A673 (cell line): ENCODE results near the gene SKI. TPM values are rescaled to one million over a fixed set of nuclear protein-coding genes. Genes with fewer than 3 reads are reported as not detected.

Source experiments
- BruUV-seq: library from RNA; stranded (reverse); fragments of 400-500 nt; replicated peaks from 2 replicates; lab custom pipeline; 2021; lab: Mats Ljungman, UMichigan
- CTCF ChIA-PET: fragments of 300-600 bp; sonication (Branson Sonifier 250); formaldehyde crosslinking; loops from one replicate; lab custom pipeline; 2022; ENCODE audit warnings: antibody characterized with exemption; lab: Charles Lee
- POLR2A ChIA-PET: fragments of 300-600 bp; sonication (Branson Sonifier 250); formaldehyde crosslinking; loops from one replicate; lab custom pipeline; 2022; ENCODE audit warnings: antibody characterized with exemption; ENCODE audit not compliant: low non-redundant PET; lab: Charles Lee
- DNase-seq: peaks from one replicate; pipeline ENCODE4 v3.0.0-alpha.2; 2015; ENCODE audit warnings: low spot score
- H3K27ac ChIP-seq: fragments of 200-600 bp; sonication (generic); 2 replicates; pipeline ENCODE4 v1.5.1; 2016; ENCODE audit warnings: mixed run types, low read depth, mild to moderate bottlenecking, mixed read lengths, antibody characterized with exemption, low read length; ENCODE audit not compliant: poor library complexity, severe bottlenecking
- H3K27me3 ChIP-seq: fragments of 200-600 bp; sonication (generic); replicated peaks from 2 replicates; pipeline ENCODE4 v1.6.1; 2017; ENCODE audit warnings: mixed run types, low read depth, mild to moderate bottlenecking, mixed read lengths, antibody characterized with exemption, low read length; ENCODE audit not compliant: insufficient read depth, poor library complexity
- H3K36me3 ChIP-seq: fragments of 200-600 bp; sonication (generic); 2 replicates; pipeline ENCODE4 v1.6.1; 2016; ENCODE audit warnings: mixed run types, mild to moderate bottlenecking, mixed read lengths, antibody characterized with exemption, low read length; ENCODE audit not compliant: insufficient read depth, poor library complexity, severe bottlenecking
- H3K4me1 ChIP-seq: fragments of 200-600 bp; sonication (generic); 2 replicates; pipeline ENCODE4 v1.6.1; 2017; ENCODE audit warnings: mixed run types, mild to moderate bottlenecking, mixed read lengths, antibody characterized with exemption, low read length; ENCODE audit not compliant: insufficient read depth, poor library complexity, severe bottlenecking
- H3K4me3 ChIP-seq: fragments of 200-600 bp; sonication (generic); 2 replicates; pipeline ENCODE4 v1.5.1; 2016; ENCODE audit warnings: low read depth, mixed run types, mild to moderate bottlenecking, mixed read lengths, low read length; ENCODE audit not compliant: poor library complexity, severe bottlenecking
- H3K9me3 ChIP-seq: fragments of 200-600 bp; sonication (generic); 2 replicates; pipeline ENCODE4 v1.6.1; 2016; ENCODE audit warnings: mixed run types, low read depth, mild to moderate bottlenecking, mixed read lengths, antibody characterized with exemption, low read length; ENCODE audit not compliant: poor library complexity, severe bottlenecking
- EZH2 ChIP-seq: fragments of 200-600 bp; sonication (generic); IDR thresholded peaks from 2 replicates; pipeline ENCODE4 v1.6.1; 2017; ENCODE audit warnings: borderline replicate concordance, low read depth, mild to moderate bottlenecking, mixed read lengths, antibody characterized with exemption, low read length; ENCODE audit not compliant: poor library complexity, severe bottlenecking
- intact Hi-C: fragments of 100-400 bp; cut with micrococcal nuclease; formaldehyde crosslinking; loops from one replicate; pipeline ENCODE4 v1.10.0; 2022; ENCODE audit not compliant: unreplicated experiment
- total RNA-seq: library from RNA; stranded (reverse); gene quantifications from 2 replicates; pipeline ENCODE4 v1.2.3, GENCODE V29; 2021
- TF ChIP-seq, protein P1 (sequence below): fragments of 300-800, 200-600 bp; sonication (generic); conservative IDR thresholded peaks from 2 replicates; pipeline ENCODE4 v1.5.1; 2017; ENCODE audit warnings: low read depth, mild to moderate bottlenecking, antibody characterized with exemption, low read length, moderate library complexity, mixed read lengths

The SKI gene
- total RNA-seq, 1 experiment from 2014 or later: 88.1 TPM

DNA sequence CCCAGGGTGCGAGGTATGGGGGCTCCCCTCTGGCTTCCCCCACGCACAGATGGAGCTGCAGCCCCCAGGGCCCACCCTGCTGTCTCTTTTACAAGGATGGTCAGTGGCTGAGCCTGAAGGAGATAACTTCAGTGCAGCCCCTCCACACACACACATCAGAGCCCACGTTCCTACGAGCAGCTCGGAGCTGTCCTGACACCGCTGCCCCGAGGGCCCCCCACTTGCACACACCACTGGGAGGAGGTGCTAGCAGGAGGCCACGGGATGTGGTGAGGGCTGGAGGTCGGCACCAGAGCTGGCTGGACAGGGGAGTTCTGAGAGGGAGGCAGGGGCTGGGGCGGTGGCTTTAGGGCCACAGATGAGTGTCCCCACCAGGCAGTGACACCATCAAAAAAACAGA lies 109.4 kb downstream of the SKI start:
- Histone ChIP-seq H3K4me1 (no peaks in the 10 kb centered on the region), H3K4me3 (no peak overlapping the region), H3K36me3 (no peaks in the 10 kb centered on the region), H3K27ac (no peak overlapping the region), H3K27me3 (no peaks in the 10 kb centered on the region), H3K9me3 (no peaks in the 10 kb centered on the region)
- TF ChIP-seq, protein P1, sequence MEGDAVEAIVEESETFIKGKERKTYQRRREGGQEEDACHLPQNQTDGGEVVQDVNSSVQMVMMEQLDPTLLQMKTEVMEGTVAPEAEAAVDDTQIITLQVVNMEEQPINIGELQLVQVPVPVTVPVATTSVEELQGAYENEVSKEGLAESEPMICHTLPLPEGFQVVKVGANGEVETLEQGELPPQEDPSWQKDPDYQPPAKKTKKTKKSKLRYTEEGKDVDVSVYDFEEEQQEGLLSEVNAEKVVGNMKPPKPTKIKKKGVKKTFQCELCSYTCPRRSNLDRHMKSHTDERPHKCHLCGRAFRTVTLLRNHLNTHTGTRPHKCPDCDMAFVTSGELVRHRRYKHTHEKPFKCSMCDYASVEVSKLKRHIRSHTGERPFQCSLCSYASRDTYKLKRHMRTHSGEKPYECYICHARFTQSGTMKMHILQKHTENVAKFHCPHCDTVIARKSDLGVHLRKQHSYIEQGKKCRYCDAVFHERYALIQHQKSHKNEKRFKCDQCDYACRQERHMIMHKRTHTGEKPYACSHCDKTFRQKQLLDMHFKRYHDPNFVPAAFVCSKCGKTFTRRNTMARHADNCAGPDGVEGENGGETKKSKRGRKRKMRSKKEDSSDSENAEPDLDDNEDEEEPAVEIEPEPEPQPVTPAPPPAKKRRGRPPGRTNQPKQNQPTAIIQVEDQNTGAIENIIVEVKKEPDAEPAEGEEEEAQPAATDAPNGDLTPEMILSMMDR: no peak
- TF ChIP-seq EZH2: no peak
- intact Hi-C loops: no loop called here
- no peak for DNase-seq
- BruUV-seq: no TSS peak
- CTCF ChIA-PET: interaction anchor here (0.8 kb wide), 1 partner anchor 123 kb away, joined by 3 read pairs; no protein-coding TSS in a partner anchor
- POLR2A ChIA-PET: no interaction called here

DNA sequence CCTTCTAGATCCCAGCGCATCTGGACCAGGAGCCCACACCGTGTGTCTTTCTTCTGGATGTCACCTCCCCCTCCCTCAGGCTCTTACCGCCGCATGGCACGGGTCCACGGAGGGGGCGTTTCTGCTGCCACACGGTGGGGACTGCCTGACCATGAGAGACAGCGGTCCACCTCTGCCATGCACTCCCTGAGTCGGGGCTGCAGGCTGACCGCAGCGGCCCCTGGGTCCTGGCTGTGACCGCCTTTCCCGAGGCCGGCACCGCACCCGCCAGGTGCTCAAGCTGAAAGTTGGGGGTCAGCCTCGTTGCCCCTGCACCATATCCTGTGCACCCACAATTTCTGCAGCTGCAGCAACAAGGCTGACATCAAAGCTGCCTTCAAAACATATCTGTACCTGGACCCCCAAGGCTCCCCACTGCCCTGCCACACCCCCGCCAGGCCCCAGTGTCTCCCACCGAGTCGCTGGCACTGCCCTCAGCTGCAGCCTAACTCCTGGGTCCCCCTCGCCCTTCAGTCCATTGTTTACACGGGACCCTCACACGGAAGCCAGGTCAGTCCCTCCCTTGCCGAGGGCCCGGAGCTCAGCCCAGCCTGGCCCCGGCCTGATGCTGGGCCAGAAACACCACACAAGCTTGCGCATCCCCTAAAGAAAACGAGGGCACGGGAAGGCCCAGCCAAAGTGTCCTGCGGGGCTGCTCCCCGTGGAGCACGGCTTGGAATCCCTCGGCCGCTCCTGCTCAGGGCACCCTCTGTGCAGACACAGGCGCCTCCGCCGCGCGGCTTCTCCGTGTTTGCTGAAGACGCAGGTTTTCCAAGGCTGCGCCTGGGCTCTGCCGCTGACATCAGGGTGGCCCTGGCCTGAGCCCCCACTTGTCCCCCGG lies 111.3 kb downstream of the SKI start:
- ChIA-PET POLR2A (no interaction called here), CTCF (no interaction called here)
- Histone ChIP-seq H3K9me3 (no peaks in the 10 kb centered on the region), H3K4me3 (no peak overlapping the region), H3K27ac (no peak overlapping the region), H3K4me1 (no peaks in the 10 kb centered on the region), H3K36me3 (no peaks in the 10 kb centered on the region), H3K27me3 (no peaks in the 10 kb centered on the region)
- TF ChIP-seq EZH2: no peak
- intact Hi-C loops: no loop called here
- no peak for DNase-seq
- BruUV-seq: no TSS peak

DNA sequence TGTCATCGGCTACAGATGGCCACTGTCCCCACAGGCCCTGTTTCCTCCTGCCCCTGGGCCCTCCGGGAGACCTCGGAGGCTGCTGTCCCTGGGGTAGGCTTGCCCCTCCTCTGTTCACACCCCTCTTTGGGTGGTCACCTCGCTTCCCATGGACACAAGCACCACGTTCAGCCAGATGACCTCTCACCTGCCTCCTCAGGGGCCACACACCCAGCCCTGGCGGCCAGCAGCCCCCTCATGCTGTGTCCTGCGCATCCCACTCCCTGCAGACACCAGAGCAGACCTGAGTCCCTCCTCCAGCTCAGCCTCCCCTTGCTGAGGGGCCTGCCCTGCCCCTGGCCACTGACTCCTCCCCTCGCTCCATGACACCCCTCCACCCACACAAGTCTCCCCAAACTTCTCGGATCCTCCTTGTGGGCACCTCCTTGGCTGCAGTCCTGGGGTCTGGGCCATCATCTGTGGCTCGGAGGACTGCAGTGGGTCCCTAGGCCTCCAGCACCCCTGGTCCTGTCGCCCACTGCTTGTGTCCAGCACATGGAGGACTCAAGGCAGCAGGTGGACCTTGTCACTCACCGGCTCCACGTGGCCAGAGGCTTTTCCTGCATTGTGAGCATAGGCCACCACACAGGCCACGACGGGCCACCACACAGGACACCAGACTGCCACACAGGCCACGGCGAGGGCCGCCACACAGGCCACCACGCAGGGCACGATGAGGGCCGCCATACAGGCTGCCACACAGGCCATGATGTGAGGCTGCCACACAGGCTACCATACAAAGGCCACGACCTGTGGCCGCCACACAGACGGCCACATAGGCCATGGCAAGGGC lies 112.2 kb downstream of the SKI start:
- no TSS peak for BruUV-seq
- H3K4me1 ChIP-seq: no peaks in the 10 kb centered on the region
- H3K27me3 ChIP-seq: no peaks in the 10 kb centered on the region
- ChIA-PET POLR2A (no interaction called here), CTCF (no interaction called here)
- TF ChIP-seq EZH2: no peak
- TF ChIP-seq, protein P1: no peak
- no peaks in the 10 kb centered on the region for H3K9me3 ChIP-seq
- no peak overlapping the region for H3K4me3 ChIP-seq
- H3K36me3 ChIP-seq: no peaks in the 10 kb centered on the region
- DNase-seq: no peak
- no peak overlapping the region for H3K27ac ChIP-seq
- intact Hi-C loops: no loop called here
